ENCODE measurements around the gene LRRC4C. TPM values are rescaled to one million over a fixed set of nuclear protein-coding genes. Genes with fewer than 3 reads are reported as not detected.
"Not testable (repeated sequence)": the region's sequence is repeated elsewhere in the genome, so short reads cannot be mapped to it uniquely, and the experiment has no call there.

The LRRC4C gene
- total RNA-seq, 1 donor from 2014 or later, result not detected

- no peak for DNase-seq (ENCODE audit: low read depth)
Measured at GRCh38 chr11:41040474-41040873, 419.0 kb downstream of the LRRC4C start.

DNA sequence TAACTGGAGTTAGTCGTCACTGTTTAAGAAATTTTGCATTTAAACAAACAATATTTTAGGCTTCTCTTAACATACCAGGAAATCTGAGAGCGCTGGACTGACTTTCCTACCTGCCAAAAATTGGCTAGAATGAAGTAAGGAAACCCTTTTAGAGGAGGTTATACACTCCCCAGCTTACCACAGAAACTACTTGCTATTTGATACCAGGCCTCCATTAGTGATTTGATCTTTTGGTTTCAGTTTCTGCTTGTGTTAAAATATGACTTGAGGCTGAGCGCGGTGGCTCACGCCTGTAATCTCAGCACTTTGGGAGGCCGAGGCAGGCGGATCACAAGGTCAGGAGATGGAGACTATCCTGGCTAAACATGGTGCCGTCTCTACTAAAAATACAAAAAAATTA lies 419.9 kb downstream of the LRRC4C start:
- DNase-seq (ENCODE audit: low read depth), result no peak

- no peak for DNase-seq (ENCODE audit: low read depth)
Measured at GRCh38 chr11:41031551-41032060, 427.8 kb downstream of the LRRC4C start.

DNA sequence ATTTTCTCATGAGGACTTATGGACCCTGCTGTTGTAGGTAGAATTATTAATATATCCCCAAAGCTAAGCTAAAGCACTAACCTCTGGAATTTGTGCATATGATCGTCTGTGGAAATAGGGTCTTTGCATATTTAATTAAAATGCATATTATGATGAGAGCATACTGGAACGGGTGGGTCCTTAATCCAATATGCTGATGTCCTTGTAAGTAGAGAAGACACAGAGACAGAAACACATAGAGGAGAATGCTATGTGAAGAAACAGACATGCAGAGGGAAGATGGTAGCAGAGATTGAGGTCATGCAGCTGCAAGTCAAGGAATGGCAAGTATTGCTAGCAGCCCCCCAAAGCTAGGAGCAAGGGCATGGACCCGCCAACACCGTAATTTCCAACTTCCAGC lies 439.2 kb downstream of the LRRC4C start:
- DNase-seq (ENCODE audit: low read depth), result no peak

DNA sequence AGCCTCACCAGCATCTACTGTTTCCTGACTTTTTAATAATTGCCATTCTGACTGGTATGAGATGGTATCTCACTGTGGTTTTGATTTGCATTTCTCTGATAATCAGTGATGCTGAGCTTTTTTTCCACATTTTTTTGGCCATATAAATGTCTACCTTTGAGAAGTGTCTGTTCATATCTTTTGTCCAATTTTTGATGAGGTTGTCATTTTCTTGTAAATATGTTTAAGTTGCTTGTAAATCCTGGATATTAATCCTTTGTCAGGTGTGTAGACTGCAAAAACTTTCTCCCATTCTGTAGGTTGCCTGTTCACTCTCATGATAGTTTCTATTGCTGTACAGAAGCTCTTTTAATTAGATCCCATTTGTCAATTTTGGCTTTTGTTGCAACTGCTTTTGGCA lies 439.8 kb downstream of the LRRC4C start:
- not testable (repeated sequence) for DNase-seq (ENCODE audit: low read depth)

- DNase-seq (ENCODE audit: low read depth), result no peak
Measured at GRCh38 chr11:41018224-41018623, 441.2 kb downstream of the LRRC4C start.

- DNase-seq (ENCODE audit: low read depth), result no peak
Measured at GRCh38 chr11:41010361-41011050, 448.9 kb downstream of the LRRC4C start.

DNA sequence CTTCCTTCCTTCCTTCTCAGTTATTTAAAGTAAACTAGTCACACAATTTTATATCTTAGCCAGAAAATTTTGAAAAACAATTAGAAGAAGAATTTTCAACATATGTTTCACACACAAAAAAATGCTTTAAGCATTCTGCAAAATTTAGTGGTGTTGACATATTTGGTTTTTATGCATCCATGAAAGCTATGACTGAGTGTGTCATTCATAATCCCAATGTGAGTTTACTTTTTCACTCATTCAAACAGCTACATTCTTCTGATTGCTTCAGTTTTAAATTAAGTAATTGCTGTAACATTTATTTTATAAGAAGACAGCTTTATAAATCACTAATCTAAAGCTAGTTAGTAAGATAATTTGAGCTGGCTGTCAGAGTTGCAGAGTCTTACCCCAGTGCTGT lies 453.5 kb downstream of the LRRC4C start:
- no peak for DNase-seq (ENCODE audit: low read depth)

DNA sequence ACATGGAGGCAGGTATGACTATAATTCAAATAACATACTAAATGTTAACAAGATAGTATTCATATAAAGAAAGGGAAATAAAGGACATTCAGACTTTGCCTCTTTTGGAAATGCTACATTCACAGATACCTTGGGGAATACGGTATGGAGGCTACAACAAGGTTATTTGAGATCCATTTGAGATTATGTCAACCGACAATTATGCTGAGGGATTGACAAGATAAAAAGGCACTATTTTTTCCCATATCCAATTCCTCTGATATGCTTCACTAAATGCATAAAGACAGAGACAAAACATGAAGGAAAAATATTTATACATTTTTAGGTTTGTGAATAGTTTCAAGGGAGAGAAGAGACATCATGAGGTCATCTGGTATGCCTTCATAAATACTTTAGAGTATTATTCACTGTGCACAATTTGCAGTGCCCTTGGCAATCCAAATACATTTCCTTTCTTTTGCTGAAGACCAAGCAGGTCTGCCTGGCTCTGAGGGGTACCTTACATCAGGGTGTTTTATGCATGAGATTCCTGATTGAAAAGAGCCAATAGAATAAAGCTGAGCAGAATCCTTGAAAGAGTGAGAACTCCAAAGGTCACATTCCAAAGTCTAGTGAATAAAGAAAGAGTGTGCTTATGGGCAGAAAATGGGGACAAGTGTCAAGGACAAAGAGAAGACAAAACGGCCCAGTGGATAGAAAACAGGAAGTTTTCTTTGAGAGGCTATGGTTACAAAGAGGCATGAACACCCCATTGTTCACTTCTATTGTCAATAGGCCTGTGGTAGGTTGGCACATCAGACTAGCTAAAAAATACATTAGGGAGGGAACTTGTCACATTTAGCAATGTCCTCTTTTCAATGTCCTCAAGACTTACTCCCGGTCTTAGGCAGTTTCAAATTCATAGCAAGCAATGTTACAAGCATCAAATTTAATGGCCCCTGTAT lies 455.8 kb downstream of the LRRC4C start:
- no peak for DNase-seq (ENCODE audit: low read depth)

GRCh38 chr11:40998920-40999319 lies 460.5 kb downstream of the LRRC4C start:
- no peak for DNase-seq (ENCODE audit: low read depth)

DNA sequence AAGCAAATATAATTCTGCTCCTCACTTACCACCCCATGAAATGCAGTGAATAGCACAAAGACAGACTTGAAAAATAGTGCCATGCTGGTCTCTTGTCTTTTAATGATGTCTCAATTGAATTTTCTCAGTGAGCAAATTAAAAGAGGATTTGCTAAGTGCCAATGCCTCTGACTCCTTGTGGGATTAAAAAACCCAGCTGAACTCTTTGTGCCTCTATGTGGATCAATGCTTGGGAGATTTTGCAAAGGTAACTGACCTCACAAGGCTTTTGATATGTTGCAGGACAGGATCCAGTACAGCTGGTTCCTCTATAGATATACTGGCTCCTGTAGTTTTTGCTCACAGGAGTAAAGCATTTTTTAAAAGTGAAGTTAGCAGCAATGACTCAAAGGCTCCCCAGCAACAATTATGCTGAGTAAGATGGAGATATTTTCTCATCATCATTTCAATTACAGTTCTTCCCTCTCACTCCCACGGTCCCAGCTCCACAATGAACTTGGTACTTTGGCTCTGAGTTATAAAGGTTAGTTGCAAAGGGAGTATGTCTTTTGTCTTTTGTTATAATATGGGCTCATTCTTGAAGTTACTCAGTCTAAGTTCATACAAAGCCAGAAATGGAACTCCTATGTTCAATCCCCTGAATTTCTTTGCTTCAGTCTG lies 471.5 kb downstream of the LRRC4C start:
- no peak for DNase-seq (ENCODE audit: low read depth)

- DNase-seq (ENCODE audit: low read depth), result no peak
Measured at GRCh38 chr11:40986320-40986719, 473.1 kb downstream of the LRRC4C start.

DNA sequence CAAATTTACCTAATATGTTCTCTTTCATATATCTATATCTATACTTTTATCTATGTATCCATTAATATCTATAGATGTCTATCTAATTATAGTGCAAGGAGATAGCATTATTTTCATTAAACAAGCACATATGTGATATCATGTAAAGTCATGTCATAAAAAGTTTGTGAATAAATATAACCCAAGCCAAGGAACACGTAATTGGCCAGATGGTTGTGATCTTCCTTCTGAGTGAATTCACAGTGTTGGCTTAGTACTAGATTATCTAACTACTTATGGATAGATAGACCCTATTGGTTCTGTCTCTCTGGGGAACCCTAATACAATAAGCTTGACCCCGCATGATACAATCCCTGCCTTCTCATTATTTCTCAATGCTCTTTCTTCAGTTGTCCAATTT lies 484.4 kb downstream of the LRRC4C start:
- no peak for DNase-seq (ENCODE audit: low read depth)

- no peak for DNase-seq (ENCODE audit: low read depth)
Measured at GRCh38 chr11:40974186-40974795, 485.2 kb downstream of the LRRC4C start.

GRCh38 chr11:40958707-40959106 lies 500.7 kb downstream of the LRRC4C start:
- DNase-seq (ENCODE audit: low read depth), result no peak

- no peak for DNase-seq (ENCODE audit: low read depth)
Measured at GRCh38 chr11:40952479-40952878, 507.0 kb downstream of the LRRC4C start.

DNA sequence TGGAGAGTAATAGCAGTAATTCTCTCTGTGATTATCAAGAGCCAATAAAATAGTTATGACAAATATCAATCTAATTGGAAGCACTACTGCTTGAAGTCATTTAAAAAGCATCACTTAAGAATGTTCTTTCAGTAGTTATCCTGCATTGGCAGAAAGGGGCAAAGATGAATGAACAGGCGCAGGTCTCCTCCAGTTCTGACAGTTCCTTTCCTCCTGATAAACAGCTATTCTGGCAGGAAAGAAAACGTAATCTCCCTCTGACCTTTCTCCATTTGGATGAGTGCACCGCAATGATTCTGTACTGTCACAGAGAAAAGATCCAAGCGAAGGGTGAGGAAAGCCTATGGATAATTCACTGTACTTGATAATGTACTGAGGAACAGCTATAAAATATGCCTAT lies 521.5 kb downstream of the LRRC4C start:
- DNase-seq (ENCODE audit: low read depth), result no peak

DNA sequence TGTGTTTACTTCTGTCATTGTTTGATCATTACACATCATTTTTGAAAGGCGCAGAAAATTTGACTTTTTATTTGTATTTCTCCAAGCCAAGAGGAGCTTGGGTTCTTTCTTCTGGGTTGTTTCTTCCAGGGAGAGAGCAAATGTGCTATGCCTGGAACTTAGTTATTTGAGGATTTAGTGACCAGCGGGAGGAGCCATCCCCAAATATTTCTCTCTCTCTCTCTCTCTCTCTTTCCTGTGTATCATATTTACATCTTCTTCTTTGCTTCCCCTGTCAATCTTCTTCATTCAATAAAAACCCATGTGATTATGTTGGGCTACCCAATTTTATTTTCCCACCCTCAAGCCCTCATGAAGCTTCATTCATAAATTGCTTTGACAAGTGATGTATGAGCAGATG lies 534.5 kb downstream of the LRRC4C start:
- DNase-seq (ENCODE audit: low read depth), result no peak

- no peak for DNase-seq (ENCODE audit: low read depth)
Measured at GRCh38 chr11:40921246-40921645, 538.2 kb downstream of the LRRC4C start.

GRCh38 chr11:40910774-40911173 lies 548.7 kb downstream of the LRRC4C start:
- not testable (repeated sequence) for DNase-seq (ENCODE audit: low read depth)

DNA sequence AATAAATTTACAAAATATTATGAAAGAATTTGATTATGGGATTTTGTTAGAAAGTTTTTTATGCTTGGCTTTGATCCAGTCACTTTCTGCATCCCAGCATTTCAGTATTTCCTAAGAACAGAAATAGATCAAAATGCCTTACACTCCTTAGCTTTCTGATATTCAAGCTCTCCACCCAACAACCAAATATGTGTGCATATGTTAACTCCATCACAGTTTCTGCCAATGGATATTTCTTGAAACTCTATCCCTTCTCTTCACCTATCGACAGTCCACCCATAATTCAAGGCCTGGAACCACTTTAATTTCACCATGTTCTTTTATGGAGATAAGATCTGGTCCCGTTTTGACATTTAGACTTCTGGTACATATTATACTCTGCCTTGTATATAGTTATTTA lies 565.0 kb downstream of the LRRC4C start:
- no peak for DNase-seq (ENCODE audit: low read depth)

Measured in myocyte (in vitro differentiated cells).